ENCODE results near the gene NR2F1-AS1. TPM values are rescaled to one million over a fixed set of nuclear protein-coding genes. Genes with fewer than 3 reads are reported as not detected.
"Not testable (repeated sequence)": the region's sequence is repeated elsewhere in the genome, so short reads cannot be mapped to it uniquely, and the experiment has no call there.

The NR2F1-AS1 gene
- polyA plus RNA-seq, 1 donor (not counting 4 experiments of a cell fraction or from before 2014, with no cell fraction given), result 0.25 TPM

GRCh38 chr5:93395010-93395409 lies 186.0 kb downstream of the NR2F1-AS1 start:
- H3K36me3 ChIP-seq (ENCODE audit: control insufficient read depth in 2 of 2, extremely low read depth in 1 of 2, insufficient read depth in 2 of 2, low read length in 2 of 2), result no peaks in the 10 kb centered on the region

GRCh38 chr5:93394301-93394700 lies 186.7 kb downstream of the NR2F1-AS1 start:
- FAIRE-seq (no peak), DNase-seq (ENCODE audit: low read depth, low spot score) (no peak)
- Histone ChIP-seq H3K9ac (ENCODE audit: control insufficient read depth, extremely low read depth, insufficient read depth, low read length) (no peak overlapping the region), H3K4me2 (ENCODE audit: control insufficient read depth, extremely low read depth, insufficient read depth, low read depth, low read length) (no peak overlapping the region), H3K27me3 (ENCODE audit: control insufficient read depth, extremely low read depth, insufficient read depth, low read length) (no peaks in the 10 kb centered on the region), H2AFZ (ENCODE audit: control insufficient read depth, low read length) (no peak overlapping the region), H3K9me1 (ENCODE audit: control insufficient read depth, extremely low read depth, insufficient read depth, low read length) (no peaks in the 10 kb centered on the region), H3K27ac (ENCODE audit: control insufficient read depth, insufficient read depth, low read length) (no peak overlapping the region), H4K20me1 (ENCODE audit: control insufficient read depth, extremely low read depth, insufficient read depth, low read length) (no peaks in the 10 kb centered on the region), H3K36me3 (ENCODE audit: control insufficient read depth in 2 of 2, extremely low read depth in 1 of 2, insufficient read depth in 2 of 2, low read length in 2 of 2) (no peaks in the 10 kb centered on the region), H3K9me3 (ENCODE audit: control insufficient read depth, low read depth, low read length) (no peaks in the 10 kb centered on the region), H3K4me1 (ENCODE audit: control insufficient read depth, extremely low read depth, insufficient read depth, low read length) (no peaks in the 10 kb centered on the region), H3K79me2 (ENCODE audit: control insufficient read depth, insufficient read depth, low read length) (no peaks in the 10 kb centered on the region), H3K4me3 (ENCODE audit: control insufficient read depth in 2 of 3, extremely low read depth in 1 of 3, insufficient read depth in 2 of 3, low read depth in 1 of 3, low read length in 3 of 3) (no peak overlapping the region)
- TF ChIP-seq, protein P1, sequence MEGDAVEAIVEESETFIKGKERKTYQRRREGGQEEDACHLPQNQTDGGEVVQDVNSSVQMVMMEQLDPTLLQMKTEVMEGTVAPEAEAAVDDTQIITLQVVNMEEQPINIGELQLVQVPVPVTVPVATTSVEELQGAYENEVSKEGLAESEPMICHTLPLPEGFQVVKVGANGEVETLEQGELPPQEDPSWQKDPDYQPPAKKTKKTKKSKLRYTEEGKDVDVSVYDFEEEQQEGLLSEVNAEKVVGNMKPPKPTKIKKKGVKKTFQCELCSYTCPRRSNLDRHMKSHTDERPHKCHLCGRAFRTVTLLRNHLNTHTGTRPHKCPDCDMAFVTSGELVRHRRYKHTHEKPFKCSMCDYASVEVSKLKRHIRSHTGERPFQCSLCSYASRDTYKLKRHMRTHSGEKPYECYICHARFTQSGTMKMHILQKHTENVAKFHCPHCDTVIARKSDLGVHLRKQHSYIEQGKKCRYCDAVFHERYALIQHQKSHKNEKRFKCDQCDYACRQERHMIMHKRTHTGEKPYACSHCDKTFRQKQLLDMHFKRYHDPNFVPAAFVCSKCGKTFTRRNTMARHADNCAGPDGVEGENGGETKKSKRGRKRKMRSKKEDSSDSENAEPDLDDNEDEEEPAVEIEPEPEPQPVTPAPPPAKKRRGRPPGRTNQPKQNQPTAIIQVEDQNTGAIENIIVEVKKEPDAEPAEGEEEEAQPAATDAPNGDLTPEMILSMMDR (optimal IDR thresholded peaks at IDR 0.05 in 1 of 3, IDR thresholded peaks at IDR 0.05 in 1 of 3, conservative IDR thresholded peaks at IDR 0.05 in 1 of 3; ENCODE audit: extremely low read depth in 1 of 3, insufficient read depth in 2 of 3, low read length in 3 of 3), result no peak
- no peak for TF ChIP-seq EZH2 (IDR thresholded peaks at IDR 0.05; ENCODE audit: low read length)
- dilution Hi-C loops (cut with MboI; ENCODE audit: extremely low pct_ligation_motif_present, low sequenced_read_pairs), result no loop called here

More at GRCh38 chr5:93395010-93395409, 186.0 kb downstream of the NR2F1-AS1 start:
- H3K4me3 ChIP-seq (ENCODE audit: control insufficient read depth in 2 of 3, extremely low read depth in 1 of 3, insufficient read depth in 2 of 3, low read depth in 1 of 3, low read length in 3 of 3), result no peak overlapping the region
- H4K20me1 ChIP-seq (ENCODE audit: control insufficient read depth, extremely low read depth, insufficient read depth, low read length), result no peaks in the 10 kb centered on the region
- H2AFZ ChIP-seq (ENCODE audit: control insufficient read depth, low read length), result no peak overlapping the region
- no peaks in the 10 kb centered on the region for H3K9me3 ChIP-seq (ENCODE audit: control insufficient read depth, low read depth, low read length)
- H3K27ac ChIP-seq (ENCODE audit: control insufficient read depth, insufficient read depth, low read length), result no peak overlapping the region
- FAIRE-seq, result no peak
- TF ChIP-seq, protein P1 (optimal IDR thresholded peaks at IDR 0.05 in 1 of 3, IDR thresholded peaks at IDR 0.05 in 1 of 3, conservative IDR thresholded peaks at IDR 0.05 in 1 of 3; ENCODE audit: extremely low read depth in 1 of 3, insufficient read depth in 2 of 3, low read length in 3 of 3), result no peak
- no peak for TF ChIP-seq EZH2 (IDR thresholded peaks at IDR 0.05; ENCODE audit: low read length)
- DNase-seq (ENCODE audit: low read depth, low spot score), result no peak
- dilution Hi-C loops (cut with MboI; ENCODE audit: extremely low pct_ligation_motif_present, low sequenced_read_pairs), result no loop called here
- no peaks in the 10 kb centered on the region for H3K4me1 ChIP-seq (ENCODE audit: control insufficient read depth, extremely low read depth, insufficient read depth, low read length)
- no peaks in the 10 kb centered on the region for H3K9me1 ChIP-seq (ENCODE audit: control insufficient read depth, extremely low read depth, insufficient read depth, low read length)
- no peaks in the 10 kb centered on the region for H3K27me3 ChIP-seq (ENCODE audit: control insufficient read depth, extremely low read depth, insufficient read depth, low read length)
- no peaks in the 10 kb centered on the region for H3K79me2 ChIP-seq (ENCODE audit: control insufficient read depth, insufficient read depth, low read length)
- H3K4me2 ChIP-seq (ENCODE audit: control insufficient read depth, extremely low read depth, insufficient read depth, low read depth, low read length), result no peak overlapping the region
- no peak overlapping the region for H3K9ac ChIP-seq (ENCODE audit: control insufficient read depth, extremely low read depth, insufficient read depth, low read length)

GRCh38 chr5:93391169-93391568 lies 189.8 kb downstream of the NR2F1-AS1 start:
- H3K4me1 ChIP-seq (ENCODE audit: control insufficient read depth, extremely low read depth, insufficient read depth, low read length); H3K9ac ChIP-seq (ENCODE audit: control insufficient read depth, extremely low read depth, insufficient read depth, low read length); FAIRE-seq; H3K9me1 ChIP-seq (ENCODE audit: control insufficient read depth, extremely low read depth, insufficient read depth, low read length); H3K36me3 ChIP-seq (ENCODE audit: control insufficient read depth in 2 of 2, extremely low read depth in 1 of 2, insufficient read depth in 2 of 2, low read length in 2 of 2); H3K4me2 ChIP-seq (ENCODE audit: control insufficient read depth, extremely low read depth, insufficient read depth, low read depth, low read length); H3K79me2 ChIP-seq (ENCODE audit: control insufficient read depth, insufficient read depth, low read length); DNase-seq (ENCODE audit: low read depth, low spot score); H2AFZ ChIP-seq (ENCODE audit: control insufficient read depth, low read length); H3K4me3 ChIP-seq (ENCODE audit: control insufficient read depth in 2 of 3, extremely low read depth in 1 of 3, insufficient read depth in 2 of 3, low read depth in 1 of 3, low read length in 3 of 3); H3K27ac ChIP-seq (ENCODE audit: control insufficient read depth, insufficient read depth, low read length); H3K9me3 ChIP-seq (ENCODE audit: control insufficient read depth, low read depth, low read length); dilution Hi-C loops (cut with MboI; ENCODE audit: extremely low pct_ligation_motif_present, low sequenced_read_pairs); H4K20me1 ChIP-seq (ENCODE audit: control insufficient read depth, extremely low read depth, insufficient read depth, low read length); H3K27me3 ChIP-seq (ENCODE audit: control insufficient read depth, extremely low read depth, insufficient read depth, low read length): not testable (repeated sequence)

All from keratinocyte (primary cell).